Natural killer cell (primary cell): ENCODE results near the gene ZMAT3. TPM values are rescaled to one million over a fixed set of nuclear protein-coding genes. Genes with fewer than 3 reads are reported as not detected.
"Not testable (repeated sequence)": the region's sequence is repeated elsewhere in the genome, so short reads cannot be mapped to it uniquely, and the experiment has no call there.

Experiments
- ATAC-seq, 3 donors: fragments of 150-1000 bp in 2 of 3; fragments of 200-7000 bp in 1 of 3; cut with Tn5 transposase; 1 replicate in 1 of 3; 2 replicates in 2 of 3; pipeline ENCODE4 v1.10.0; 2021; ENCODE audit warnings: mild to moderate bottlenecking in 2 of 3, moderate library complexity in 2 of 3
- DNase-seq, 2 donors: peaks; one replicate each; pipeline versions ENCODE4 v3.0.0 to v3.0.0-alpha.2; 2013 to 2021; ENCODE audit warnings: mixed read lengths in 1 of 2
- H3K27ac ChIP-seq: one replicate; pipeline ENCODE4 v1.5.1; 2013; ENCODE audit warnings: mild to moderate bottlenecking, low read length
- H3K27me3 ChIP-seq: one replicate; pipeline ENCODE4 v1.6.1; 2013; ENCODE audit warnings: low read length; ENCODE audit not compliant: control insufficient read depth, insufficient read depth
- H3K36me3 ChIP-seq: one replicate; pipeline ENCODE4 v1.6.1; 2013; ENCODE audit warnings: low read length; ENCODE audit not compliant: control insufficient read depth, insufficient read depth
- H3K4me1 ChIP-seq: one replicate; pipeline ENCODE4 v1.6.1; 2013; ENCODE audit warnings: low read length; ENCODE audit not compliant: control insufficient read depth, insufficient read depth
- H3K4me3 ChIP-seq: one replicate; pipeline ENCODE4 v1.5.1; 2013; ENCODE audit warnings: low read length
- H3K9me3 ChIP-seq: one replicate; pipeline ENCODE4 v1.6.1; 2013; ENCODE audit warnings: low read length; ENCODE audit not compliant: control insufficient read depth, insufficient read depth
- H3K27ac Mint-ChIP-seq, 2 donors: one replicate each; pipeline ENCODE4 v1.8.0; 2022; ENCODE audit warnings: mild to moderate bottlenecking in 2 of 2, mixed read lengths in 2 of 2, moderate library complexity in 1 of 2
- H3K27me3 Mint-ChIP-seq, 2 donors: one replicate each; pipeline ENCODE4 v1.8.0; 2022; ENCODE audit warnings: low read depth in 2 of 2, mixed read lengths in 2 of 2
- H3K36me3 Mint-ChIP-seq: one replicate; pipeline ENCODE4 v1.8.0; 2022; ENCODE audit warnings: mixed read lengths
- H3K4me1 Mint-ChIP-seq, 2 donors: one replicate each; pipeline ENCODE4 v1.8.0; 2022; ENCODE audit warnings: mixed read lengths in 2 of 2
- H3K4me3 Mint-ChIP-seq: one replicate; pipeline ENCODE4 v1.8.0; 2022; ENCODE audit warnings: mild to moderate bottlenecking, moderate library complexity, mixed read lengths
- H3K9me3 Mint-ChIP-seq, 2 donors: one replicate each; pipeline ENCODE4 v1.8.0; 2022; ENCODE audit warnings: mixed read lengths in 2 of 2
- CTCF ChIP-seq: fragments of 200-600 bp; IDR thresholded peaks from one replicate; pipeline ENCODE4 v1.8.0; 2022; ENCODE audit warnings: antibody characterized with exemption
- WGBS: methylation state at CpG from one replicate; pipeline ENCODE4 v1.1.7; 2013; ENCODE audit warnings: missing lambda C conversion rate; ENCODE audit not compliant: insufficient coverage; 5-methylcytosine and 5-hydroxymethylcytosine counted together
- intact Hi-C: fragments of 100-400 bp; cut with micrococcal nuclease; formaldehyde crosslinking; loops from one replicate; pipeline ENCODE4 v1.14.2; 2022
- total RNA-seq, 4 donors: library from RNA; stranded (reverse); fragments of 120-200 nt in 1 of 4; gene quantifications; one replicate each; pipeline versions ENCODE4 v1.2.3 to v1.2.4, GENCODE V29; 2013 to 2022

Gene ZMAT3
- total RNA-seq, 3 donors from 2014 or later (not counting 1 experiment from before 2014, with no cell fraction given): 22.5 to 32.9 (median 24.1) TPM

- intact Hi-C loops: no loop called here
- Histone ChIP-seq H3K27me3 (no peaks in the 10 kb centered on the region), H3K4me3 (no peak overlapping the region), H3K27ac (peak overlapping the region; percentile 1), H3K36me3 (no peaks in the 10 kb centered on the region), H3K9me3 (no peaks in the 10 kb centered on the region), H3K4me1 (peaks cover 12% of the 10 kb centered on the region)
- Mint-ChIP-seq H3K9me3 (no peaks in the 10 kb centered on the region), H3K27me3 (no peaks in the 10 kb centered on the region), H3K27ac (peak overlapping the region; percentile 19 to 51), H3K4me1 (peaks cover 53 to 70% of the 10 kb centered on the region in 2 donors), H3K4me3 (peak overlapping the region; percentile 73), H3K36me3 (no peaks in the 10 kb centered on the region)
- DNase-seq: no peak
- WGBS: 83% methylated on average over 1 of the region's 1 CpG
- TF ChIP-seq CTCF: no peak
- peak in 1 of 3 donors; percentile 20 for ATAC-seq
Observed at GRCh38 chr3:179045719-179046402, 25.7 kb downstream of the ZMAT3 start.

GRCh38 chr3:179038899-179039251 lies 32.7 kb downstream of the ZMAT3 start:
- H3K9me3 ChIP-seq, H3K27ac ChIP-seq, ATAC-seq, H3K27ac Mint-ChIP-seq, H3K27me3 ChIP-seq, H3K27me3 Mint-ChIP-seq, H3K4me3 Mint-ChIP-seq, intact Hi-C loops, DNase-seq, H3K36me3 ChIP-seq, H3K36me3 Mint-ChIP-seq, H3K4me3 ChIP-seq, H3K9me3 Mint-ChIP-seq: not testable (repeated sequence)
- H3K4me1 ChIP-seq: peaks cover 11% of the 10 kb centered on the region
- peaks cover 25 to 39% of the 10 kb centered on the region in 2 donors for H3K4me1 Mint-ChIP-seq
- WGBS: 85% methylated on average over 4 of the region's 4 CpGs

GRCh38 chr3:179038216-179038898 lies 33.3 kb downstream of the ZMAT3 start:
- no peak overlapping the region for H3K4me3 ChIP-seq
- TF ChIP-seq CTCF: no peak
- intact Hi-C loops: no loop called here
- no peak overlapping the region for H3K4me3 Mint-ChIP-seq
- H3K9me3 ChIP-seq: no peaks in the 10 kb centered on the region
- peaks cover 25 to 39% of the 10 kb centered on the region in 2 donors for H3K4me1 Mint-ChIP-seq
- no peak overlapping the region for H3K27ac ChIP-seq
- no peaks in the 10 kb centered on the region for H3K9me3 Mint-ChIP-seq
- no peaks in the 10 kb centered on the region for H3K36me3 Mint-ChIP-seq
- H3K27me3 ChIP-seq: no peaks in the 10 kb centered on the region
- no peaks in the 10 kb centered on the region for H3K36me3 ChIP-seq
- ATAC-seq (no peak), DNase-seq (peak in 1 of 2 donors; percentile 30)
- peaks cover 11% of the 10 kb centered on the region for H3K4me1 ChIP-seq
- 88% methylated on average over 12 of the region's 12 CpGs for WGBS
- no peak overlapping the region for H3K27ac Mint-ChIP-seq
- no peaks in the 10 kb centered on the region for H3K27me3 Mint-ChIP-seq

- no peaks in the 10 kb centered on the region for H3K27me3 ChIP-seq
- no peaks in the 10 kb centered on the region for H3K36me3 ChIP-seq
- H3K4me3 ChIP-seq: no peak overlapping the region
- Mint-ChIP-seq H3K9me3 (no peaks in the 10 kb centered on the region), H3K27me3 (no peaks in the 10 kb centered on the region), H3K4me1 (peaks cover 25 to 32% of the 10 kb centered on the region in 2 donors), H3K4me3 (no peak overlapping the region), H3K36me3 (no peaks in the 10 kb centered on the region), H3K27ac (no peak overlapping the region)
- H3K27ac ChIP-seq: no peak overlapping the region
- H3K9me3 ChIP-seq: no peaks in the 10 kb centered on the region
- TF ChIP-seq CTCF: no peak
- DNase-seq (peak in 1 of 2 donors; percentile 71), ATAC-seq (peak in 2 of 3 donors; percentile 49 to 54)
- H3K4me1 ChIP-seq: peaks cover 11% of the 10 kb centered on the region
- intact Hi-C loops: no loop called here
- WGBS: 76% methylated on average over 10 of the region's 10 CpGs
Observed at GRCh38 chr3:179037351-179037750, 34.3 kb downstream of the ZMAT3 start.
